Left ventricle myocardium superior (tissue), 1 donor: ENCODE results near the gene LCN2. TPM values are rescaled to one million over a fixed set of nuclear protein-coding genes. Genes with fewer than 3 reads are reported as not detected.

Experiments used
- ATAC-seq: fragments of 200-7000 bp; cut with Tn5 transposase; one replicate; pipeline ENCODE4 v1.9.1; 2020; ENCODE audit warnings: mild to moderate bottlenecking, moderate library complexity
- DNase-seq: peaks from one replicate; pipeline ENCODE4 v3.0.0-alpha.2; 2020
- intact Hi-C: fragments of 100-400 bp; cut with micrococcal nuclease; formaldehyde crosslinking; loops from one replicate; pipeline ENCODE4 v1.11.0; 2022
- total RNA-seq: library from RNA; stranded (reverse); fragmentation: NEBNext Ultra II Directional; extraction: Animal tissue kit (Norgen Biotek cat#: 25700); gene quantifications from one replicate; pipeline ENCODE4 v1.2.1, GENCODE V29; 2021
- donor health status: DM: no; HTN: yes; CAD: no; lungs with severe emphysema.

LCN2 gene
- total RNA-seq, 1 donor from 2014 or later: 0.32 TPM

DNA sequence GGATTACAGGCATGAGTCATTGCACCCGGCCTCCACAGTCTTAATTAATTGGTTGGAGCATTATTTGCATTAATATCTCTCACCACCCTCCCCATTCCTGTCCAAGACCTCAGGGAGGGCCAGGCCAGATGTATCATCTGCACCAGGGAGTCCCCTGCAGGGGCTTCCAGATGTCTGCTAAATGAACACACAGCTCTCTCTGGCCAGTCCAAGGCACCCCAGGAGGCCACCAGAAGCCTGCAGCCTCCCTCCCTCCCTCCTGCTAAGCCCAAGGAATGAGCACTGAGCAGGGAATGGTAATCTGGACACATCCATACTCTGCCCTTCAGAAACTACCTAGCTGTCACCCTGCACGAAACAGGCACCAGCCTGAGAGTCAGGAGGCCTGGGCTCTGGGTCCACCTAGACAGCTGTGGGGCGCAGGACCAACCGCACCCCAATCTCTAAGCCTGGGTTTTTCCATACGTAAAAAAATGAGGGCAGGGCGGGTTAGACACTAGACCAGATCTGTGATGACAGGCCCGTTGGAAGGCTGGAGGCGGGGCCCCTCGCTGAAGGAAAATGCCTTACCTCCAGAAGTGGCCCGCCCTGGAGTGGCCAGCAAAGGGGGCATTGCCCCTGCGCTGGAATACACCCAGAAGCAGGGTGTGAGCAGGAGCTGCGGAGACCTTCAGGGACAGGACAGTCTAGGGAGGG is 33.8 kb downstream of the LCN2 start:
- ATAC-seq (no peak), DNase-seq (no peak)
- intact Hi-C loops: no loop called here

- no peak for ATAC-seq
- intact Hi-C loops: no loop called here
- DNase-seq: no peak
These were observed 37.0 kb downstream of the LCN2 start for GRCh38 chr9:128185979-128186965.

GRCh38 chr9:128187361-128187760 is 38.1 kb downstream of the LCN2 start:
- ATAC-seq (no peak), DNase-seq (no peak)
- intact Hi-C loops: no loop called here

DNA sequence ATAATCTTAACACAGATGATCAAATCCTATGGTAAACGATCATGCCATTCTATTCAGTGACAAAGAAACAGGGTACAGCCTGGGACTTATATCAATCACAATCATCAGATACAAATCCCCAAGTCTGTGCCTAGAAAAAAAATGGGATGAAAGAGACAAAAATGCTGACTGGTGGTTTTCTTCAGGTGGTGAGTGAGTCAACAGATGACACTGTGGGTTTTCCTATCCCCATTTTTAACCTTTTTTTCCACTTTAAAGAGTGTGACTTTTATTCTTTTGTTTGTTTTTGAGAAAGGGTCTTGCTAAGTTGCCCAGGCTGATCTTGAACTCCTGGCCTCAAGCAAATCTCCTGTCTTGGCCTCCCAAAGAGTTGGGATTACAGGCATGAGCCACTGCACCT is 39.0 kb downstream of the LCN2 start:
- ATAC-seq: no peak
- intact Hi-C loops: no loop called here
- DNase-seq: no peak

DNA sequence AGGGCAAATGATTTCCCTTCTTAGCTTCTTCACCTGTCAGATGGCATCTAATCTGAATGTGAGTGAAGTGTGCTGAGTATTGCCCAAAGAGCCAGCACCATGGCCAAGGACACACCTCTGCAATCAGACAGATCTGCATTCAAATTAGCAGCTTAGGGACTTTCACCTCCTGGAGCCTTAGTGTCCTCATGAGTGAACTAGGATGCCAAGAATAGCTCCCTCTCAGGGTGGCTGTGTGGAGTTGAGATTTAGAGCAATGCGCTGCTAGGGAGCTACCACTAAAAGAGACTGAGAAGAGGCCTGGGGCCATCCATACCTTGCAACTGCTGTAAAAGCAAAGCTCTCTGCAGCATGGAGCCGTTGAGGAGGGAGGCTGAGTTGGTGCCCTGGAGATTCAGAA is 40.8 kb downstream of the LCN2 start:
- no peak for ATAC-seq
- DNase-seq: no peak

GRCh38 chr9:128190516-128191405 is 41.5 kb downstream of the LCN2 start:
- DNase-seq (no peak), ATAC-seq (peak; percentile 31)
- intact Hi-C loops: no loop called here

More for the DNA sequence above, 40.8 kb downstream of the LCN2 start:
- intact Hi-C loops: no loop called here

DNA sequence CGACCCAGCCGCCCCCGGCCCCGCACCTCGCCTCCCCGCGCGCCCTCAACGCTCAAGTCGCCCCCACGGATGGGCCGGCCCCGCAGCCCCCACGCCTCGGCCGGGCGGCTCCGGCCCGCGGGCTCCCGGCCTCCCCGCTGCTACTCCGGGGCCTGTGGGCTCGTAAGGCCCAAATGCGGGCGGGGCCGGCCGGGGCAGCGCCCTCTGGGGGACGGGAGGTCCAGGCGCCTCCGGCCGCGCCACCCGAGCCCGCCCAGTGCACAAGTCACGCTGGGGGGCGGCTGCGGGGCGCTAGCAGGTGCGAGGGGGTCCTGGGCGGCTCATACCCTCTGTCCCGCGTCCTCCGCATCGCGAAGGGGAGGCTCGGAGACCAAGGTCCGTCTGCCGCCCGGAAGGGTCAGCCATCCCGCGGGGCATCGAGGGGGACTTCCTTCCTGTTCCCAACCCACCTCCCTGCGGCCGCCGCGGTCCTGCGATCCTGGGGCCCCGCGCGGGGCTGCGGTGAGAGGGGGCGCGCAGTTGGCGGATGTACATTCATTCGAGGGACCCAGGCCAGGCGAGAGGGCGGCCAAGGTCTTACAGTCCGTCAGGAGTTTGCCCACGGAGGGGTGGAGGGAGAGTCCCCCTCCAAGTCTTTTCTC is 42.3 kb downstream of the LCN2 start, which contains the start of gene CIZ1:
Gene CIZ1, minus strand, starts transcription at position 167 of the 641 bp plus-strand sequence. CDS start 715 bp downstream, outside the sequence.
- intact Hi-C loops: no loop called here
- ATAC-seq: peak; percentile 95
- DNase-seq: peak; percentile 90

- peak; percentile 72 for ATAC-seq
- DNase-seq: peak; percentile 81
- intact Hi-C loops: no loop called here
These were observed 43.5 kb downstream of the LCN2 start for GRCh38 chr9:128192601-128193371.

DNA sequence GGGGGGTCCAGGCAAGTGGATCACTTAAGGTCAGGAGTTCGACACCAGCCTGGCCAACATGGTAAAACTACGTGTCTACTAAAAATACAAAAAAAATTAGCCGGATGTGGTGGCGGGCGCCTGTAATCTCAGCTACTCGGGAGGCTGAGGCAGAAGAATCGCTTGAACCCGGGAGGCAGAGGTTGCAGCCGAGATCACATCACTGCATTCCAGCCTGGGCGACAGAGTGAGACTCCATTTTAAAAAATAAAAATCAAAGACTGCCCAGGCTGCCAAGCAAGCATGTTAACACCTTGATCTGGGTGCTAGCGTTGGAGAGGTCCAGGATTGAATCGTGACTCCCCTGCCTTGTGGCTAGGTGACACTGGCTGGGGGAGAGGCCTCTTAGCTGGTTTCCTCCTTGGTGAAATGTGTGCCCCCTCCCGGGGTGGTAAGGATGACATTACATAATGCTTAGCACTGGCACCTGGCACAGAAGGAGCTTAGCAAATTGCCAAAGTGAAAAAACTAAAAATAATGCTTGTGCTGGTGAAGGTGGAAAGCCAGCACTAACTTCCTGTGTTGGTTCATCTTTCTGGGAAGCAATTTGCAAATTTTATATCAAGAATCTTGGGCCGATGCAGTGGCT is 44.3 kb downstream of the LCN2 start:
- ATAC-seq (no peak), DNase-seq (no peak)
- intact Hi-C loops: no loop called here

DNA sequence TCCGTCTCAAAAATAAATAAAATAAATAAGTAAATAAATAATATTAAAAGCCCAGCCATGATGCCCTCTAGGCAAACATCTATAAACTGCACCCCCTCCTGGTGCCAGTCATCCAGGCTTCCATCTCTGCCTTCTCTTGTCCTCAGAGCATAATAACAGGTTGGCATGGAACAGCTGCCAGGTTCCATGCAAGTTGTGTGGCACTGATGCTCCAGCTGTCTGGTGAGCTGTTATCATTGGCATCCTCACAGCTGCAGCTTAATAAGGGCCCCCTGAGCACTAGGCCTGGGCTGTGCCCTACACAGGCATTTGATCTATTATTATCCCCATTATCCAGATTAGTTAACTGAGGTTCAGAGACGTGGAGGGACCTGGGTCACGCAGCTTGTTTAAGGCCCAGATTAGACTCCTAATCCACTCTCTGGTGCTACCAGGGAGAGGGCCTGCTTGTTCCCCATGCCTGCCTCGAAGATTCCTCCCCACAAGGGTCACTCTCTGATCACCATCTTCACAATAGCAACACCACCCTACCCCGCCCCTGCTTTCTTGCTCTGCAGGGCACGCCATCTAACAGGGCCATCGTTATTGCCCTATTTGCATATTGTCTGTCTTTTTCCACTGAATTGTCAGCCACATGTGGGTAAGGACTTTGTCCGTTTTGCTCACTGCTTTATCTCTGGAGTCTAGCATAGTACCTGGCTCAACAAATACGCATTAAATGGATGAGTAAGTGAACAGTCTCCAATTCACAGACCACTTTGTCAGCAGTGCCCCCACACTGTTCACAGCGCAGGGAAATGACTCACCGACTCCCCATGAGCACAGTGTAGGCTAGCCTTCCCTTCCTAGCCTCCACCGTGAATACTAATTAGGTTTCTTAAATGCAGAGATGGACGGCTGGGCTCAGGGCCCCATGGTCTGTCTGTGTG is 52.5 kb downstream of the LCN2 start:
- DNase-seq (no peak), ATAC-seq (no peak)
- intact Hi-C loops: no loop called here

GRCh38 chr9:128202648-128203023 is 53.4 kb downstream of the LCN2 start:
- ATAC-seq (no peak), DNase-seq (no peak)
- intact Hi-C loops: no loop called here

Other genes starting within 250 kb of the LCN2 start
- gene ST6GALNAC6, start 249.8 kb upstream of the LCN2 start, total RNA-seq: 50.5 TPM
- 28.5 TPM for gene ST6GALNAC4, start 232.4 kb upstream of the LCN2 start, total RNA-seq
- gene PIP5KL1, start 218.7 kb upstream of the LCN2 start, total RNA-seq: not detected
- gene DPM2, start 211.6 kb upstream of the LCN2 start, total RNA-seq: 11.1 TPM
- 21.6 TPM for gene EEIG1, start 168.5 kb upstream of the LCN2 start, total RNA-seq
- gene NAIF1, start 82.1 kb upstream of the LCN2 start, total RNA-seq: 4.7 TPM
- gene SLC25A25, start 81.2 kb upstream of the LCN2 start, total RNA-seq: 4.8 TPM
- gene PTGES2, start 21.7 kb upstream of the LCN2 start, total RNA-seq: 157 TPM
- gene BBLN, start 10.8 kb downstream of the LCN2 start, total RNA-seq: 41.7 TPM
- gene CIZ1, start 42.1 kb downstream of the LCN2 start, total RNA-seq: 76.6 TPM
- 5.4 TPM for gene DNM1, start 53.9 kb downstream of the LCN2 start, total RNA-seq
- gene GOLGA2, start 126.6 kb downstream of the LCN2 start, total RNA-seq: 83.5 TPM
- 16.2 TPM for gene SWI5, start 126.8 kb downstream of the LCN2 start, total RNA-seq
- 41.4 TPM for gene TRUB2, start 173.0 kb downstream of the LCN2 start, total RNA-seq
- 30.7 TPM for gene COQ4, start 173.4 kb downstream of the LCN2 start, total RNA-seq
- 19.4 TPM for gene SLC27A4, start 191.1 kb downstream of the LCN2 start, total RNA-seq
- gene URM1, start 221.9 kb downstream of the LCN2 start, total RNA-seq: 51.6 TPM